HG03060 (cell line): ENCODE measurements around the gene EVC.
"Not testable (repeated sequence)": the region's sequence is repeated elsewhere in the genome, so short reads cannot be mapped to it uniquely, and the experiment has no call there.

Source experiments
- ATAC-seq: cut with Tn5 transposase; IDR thresholded peaks from one replicate; pipeline ENCODE4 v1.9.1; 2021; ENCODE audit warnings: low read depth, moderate number of reproducible peaks; ENCODE audit not compliant: unreplicated experiment

The EVC gene

DNA sequence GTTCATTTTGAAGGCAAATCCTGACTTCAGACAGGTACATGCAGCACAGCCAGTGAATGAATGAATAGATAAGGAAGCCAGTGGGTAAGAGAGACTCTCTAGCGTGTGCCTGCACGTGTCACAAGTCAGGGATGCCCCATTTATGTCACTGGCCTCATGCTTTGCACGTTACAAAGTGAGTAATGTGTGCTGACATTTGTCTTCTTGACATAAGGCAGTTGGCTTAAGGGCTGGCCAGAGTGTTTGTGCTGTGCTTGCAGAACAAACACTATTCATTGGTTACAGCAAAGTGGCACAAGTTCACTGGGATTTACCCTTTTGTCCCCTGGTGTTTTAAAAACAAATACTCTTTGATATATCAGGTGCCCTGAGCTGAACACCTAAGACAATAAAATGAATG is 125.9 kb downstream of the EVC start:
- no peak for ATAC-seq

DNA sequence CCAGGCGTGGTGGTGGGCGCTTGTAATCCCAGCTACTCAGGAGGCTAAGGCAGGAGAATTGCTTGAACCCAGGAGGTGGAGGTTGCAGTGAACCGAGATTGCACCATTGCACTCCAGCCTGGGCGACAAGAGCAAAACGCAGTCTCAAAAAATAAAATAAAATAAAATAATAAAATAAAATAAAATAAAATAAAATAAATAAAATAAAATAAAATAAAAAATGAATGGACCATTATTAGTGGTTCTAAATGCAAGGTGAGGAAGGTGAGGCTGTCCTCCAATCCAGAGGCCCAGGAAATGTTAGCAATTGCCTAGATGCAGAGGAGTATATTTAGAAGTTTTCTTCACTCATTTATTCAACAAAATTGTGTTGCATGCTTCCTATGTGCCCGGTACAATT is 126.5 kb downstream of the EVC start:
- not testable (repeated sequence) for ATAC-seq

DNA sequence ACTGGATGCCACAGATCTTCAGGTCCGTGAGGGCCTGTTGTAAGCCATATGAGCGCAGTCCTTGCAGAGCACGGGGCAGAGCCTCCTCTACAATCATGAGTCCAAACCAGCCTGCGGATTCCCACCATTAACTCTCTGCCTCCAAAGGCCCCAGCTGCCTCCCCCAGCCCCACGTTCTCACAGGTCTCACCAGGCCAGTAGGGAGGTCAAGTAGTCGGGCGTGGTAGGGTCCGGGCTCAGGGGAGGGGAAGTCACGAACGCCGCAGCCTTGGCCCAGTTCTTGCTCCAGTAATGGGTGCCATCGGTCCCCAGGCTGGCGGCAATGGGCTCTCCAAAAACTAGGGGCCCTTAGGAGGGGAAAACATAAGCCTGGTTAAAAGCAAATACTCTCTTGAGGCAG is 128.3 kb downstream of the EVC start:
- no peak for ATAC-seq

DNA sequence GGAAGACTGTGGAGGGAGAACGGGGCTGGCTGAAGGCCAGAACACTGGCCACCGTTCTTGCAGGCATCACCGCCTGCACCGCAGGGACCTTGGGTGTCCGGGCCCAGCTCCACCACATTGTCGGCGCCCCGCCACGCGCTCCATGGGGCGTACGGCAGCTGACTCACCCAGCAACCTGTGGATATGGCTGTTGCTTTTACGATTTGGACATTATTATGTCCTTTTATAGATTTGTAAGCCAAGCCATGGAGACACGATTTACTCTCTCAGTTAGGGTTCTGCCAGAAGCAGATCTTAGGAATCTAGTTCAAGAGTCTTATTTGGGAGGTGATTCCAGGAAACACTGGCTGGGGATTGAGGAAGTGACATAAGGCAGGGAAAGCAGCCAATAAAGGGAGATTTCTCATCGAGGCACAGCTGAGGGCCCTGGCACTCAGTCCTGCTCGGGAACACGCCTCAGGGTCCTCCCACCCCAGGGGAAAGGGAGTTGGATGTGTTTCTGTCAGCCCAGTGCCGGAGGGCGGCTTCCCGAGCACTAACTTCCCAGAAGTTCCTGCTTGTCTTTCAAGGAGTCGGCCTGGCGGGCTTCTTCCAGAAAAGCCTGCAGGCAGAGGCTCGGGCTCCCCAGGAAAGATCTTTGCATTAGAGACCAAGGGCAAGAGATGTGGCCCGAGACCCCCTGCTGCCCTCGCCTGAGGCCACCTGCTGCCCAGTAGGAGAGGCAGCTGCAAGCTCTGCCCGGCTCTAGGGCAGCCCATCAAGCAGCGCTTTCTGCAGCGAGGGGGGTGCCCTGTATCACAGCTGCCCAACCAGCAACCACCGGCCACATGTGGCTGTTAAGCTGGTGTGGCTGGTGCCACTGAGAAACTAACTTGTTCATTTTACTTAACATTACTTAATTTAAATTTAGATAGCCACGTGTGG is 129.0 kb downstream of the EVC start:
- no peak for ATAC-seq

DNA sequence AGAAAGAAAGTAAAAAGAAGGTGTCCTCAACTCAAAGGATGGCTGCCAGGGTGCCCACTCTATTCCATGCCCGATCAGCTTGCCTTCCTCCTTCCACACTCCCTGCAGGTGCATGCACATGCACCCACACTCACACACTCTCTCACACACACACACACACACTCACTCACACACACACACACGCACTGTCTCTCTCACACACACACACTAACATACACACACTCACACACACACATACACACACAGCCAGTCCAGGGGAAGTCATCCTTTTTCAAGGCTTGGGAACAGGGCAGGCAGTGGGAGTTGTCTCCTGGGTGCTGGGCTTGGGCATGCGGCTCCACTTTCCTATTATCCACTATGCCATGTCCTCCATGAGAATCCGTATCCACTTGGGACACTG is 131.5 kb downstream of the EVC start:
- ATAC-seq: no peak

DNA sequence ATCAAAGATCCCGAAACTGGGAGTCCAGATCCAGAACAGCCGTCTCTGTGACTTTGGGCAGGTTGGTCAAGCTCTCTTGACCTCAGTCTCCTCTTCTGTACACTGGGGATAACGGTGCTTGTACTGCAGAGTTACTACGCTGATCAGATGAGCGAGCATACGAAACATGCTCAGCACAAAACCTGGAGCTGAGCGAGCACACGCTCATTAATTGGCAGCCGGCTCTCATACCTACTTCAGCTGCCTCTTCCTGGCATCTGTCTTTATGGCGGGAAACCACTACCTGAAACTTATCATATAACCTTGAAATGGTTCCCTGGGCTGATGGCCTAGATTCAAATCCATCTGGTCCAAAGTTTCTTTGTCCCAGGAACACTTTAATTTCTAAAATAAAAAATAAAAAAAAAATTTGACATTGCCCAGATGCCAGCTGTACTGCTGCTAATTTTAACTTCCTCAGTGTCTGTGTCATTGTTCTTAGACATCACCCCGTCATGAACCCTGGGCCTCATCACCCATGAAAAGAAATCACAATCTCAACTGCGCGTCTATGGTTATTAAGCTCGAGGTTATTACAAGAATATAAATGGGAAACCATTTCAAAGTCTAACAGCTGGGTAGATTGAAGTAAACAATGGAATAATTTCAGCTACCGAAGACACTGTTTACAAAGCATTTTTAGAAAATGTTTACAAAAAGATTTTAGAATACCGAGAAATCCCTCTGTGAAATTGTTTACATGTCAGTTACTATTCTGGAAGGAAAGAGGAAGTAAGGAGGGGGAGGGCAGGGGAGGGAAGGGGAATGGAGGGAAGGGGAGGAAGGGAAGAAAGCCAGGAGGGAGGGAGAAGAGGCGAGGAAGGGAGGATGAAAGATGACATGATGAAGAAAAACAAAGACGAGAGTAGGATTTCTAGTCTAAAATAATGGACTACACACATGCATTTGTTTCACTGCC is 132.9 kb downstream of the EVC start:
- no peak for ATAC-seq

DNA sequence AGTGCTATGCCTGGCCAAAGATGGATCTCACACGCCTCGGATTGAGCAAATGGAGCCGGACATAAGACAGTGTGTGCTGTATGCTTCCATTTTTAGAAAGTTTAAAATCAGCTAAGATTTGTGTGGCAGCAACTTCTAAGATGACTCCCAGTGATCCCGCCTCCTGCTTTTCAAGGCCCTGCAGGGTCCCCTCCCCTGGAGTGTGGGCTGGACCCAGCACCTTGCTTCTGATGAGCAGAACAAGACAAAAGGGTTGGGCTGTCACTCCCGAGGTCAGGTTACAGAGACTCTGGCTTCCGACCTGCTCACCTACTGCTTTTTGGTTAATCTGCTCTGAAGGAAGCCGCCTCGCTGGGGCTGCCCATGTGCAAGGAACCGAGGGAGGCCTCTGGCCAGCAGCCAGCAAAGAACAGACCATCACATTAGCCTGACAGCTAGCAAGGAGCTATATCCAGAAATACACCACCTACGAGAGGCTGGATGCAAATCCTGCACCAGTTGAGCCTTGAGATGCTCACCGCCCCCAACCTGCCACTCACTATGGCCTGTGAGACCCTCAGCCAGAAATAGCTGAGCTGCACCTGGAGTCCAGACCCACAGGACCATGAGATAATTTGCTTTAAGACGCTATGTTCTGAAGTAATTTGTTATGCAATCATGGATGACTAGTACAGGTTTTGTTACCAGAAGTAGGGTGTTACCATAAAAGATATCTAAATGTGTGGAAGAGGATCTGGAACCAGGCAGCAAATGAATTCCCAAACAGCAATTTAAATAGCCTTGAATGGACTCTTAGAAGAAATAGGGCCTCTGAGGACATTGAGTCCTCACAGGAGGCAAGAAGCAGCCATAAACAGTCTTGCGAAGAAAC is 134.3 kb downstream of the EVC start:
- ATAC-seq: no peak

DNA sequence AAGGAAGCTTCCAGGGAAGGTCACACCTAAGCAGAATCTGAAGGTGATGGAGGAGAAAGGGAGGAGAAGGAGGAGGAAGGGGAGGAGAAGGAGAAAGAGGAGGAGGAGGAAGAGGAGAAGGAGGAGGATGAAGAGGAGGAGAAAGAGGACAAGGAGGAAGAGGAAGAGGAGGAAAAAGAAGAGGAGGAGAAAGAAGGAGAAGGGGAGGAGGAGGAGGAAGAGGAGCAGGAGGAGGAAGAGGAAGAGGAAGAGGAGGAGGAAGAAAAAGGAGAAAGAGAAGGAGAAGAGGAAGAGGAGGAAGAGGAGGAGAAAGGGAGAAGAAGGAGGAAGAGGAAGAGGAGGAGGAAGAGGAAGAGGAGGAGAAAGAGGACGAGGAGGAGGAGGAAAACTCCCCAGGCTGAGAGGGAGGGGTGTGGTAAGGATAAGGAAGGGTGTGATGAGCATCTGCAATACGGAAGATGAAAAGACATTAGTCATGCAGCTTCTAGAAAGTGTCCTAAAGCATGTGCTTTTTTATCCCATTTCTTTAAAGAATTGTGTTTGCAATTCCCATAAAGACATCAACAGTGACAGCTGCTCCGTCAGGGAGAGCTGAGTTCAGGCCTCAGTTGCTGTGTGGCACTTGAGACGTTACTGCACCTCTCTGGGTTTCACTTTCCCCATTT is 140.8 kb downstream of the EVC start:
- ATAC-seq: no peak

DNA sequence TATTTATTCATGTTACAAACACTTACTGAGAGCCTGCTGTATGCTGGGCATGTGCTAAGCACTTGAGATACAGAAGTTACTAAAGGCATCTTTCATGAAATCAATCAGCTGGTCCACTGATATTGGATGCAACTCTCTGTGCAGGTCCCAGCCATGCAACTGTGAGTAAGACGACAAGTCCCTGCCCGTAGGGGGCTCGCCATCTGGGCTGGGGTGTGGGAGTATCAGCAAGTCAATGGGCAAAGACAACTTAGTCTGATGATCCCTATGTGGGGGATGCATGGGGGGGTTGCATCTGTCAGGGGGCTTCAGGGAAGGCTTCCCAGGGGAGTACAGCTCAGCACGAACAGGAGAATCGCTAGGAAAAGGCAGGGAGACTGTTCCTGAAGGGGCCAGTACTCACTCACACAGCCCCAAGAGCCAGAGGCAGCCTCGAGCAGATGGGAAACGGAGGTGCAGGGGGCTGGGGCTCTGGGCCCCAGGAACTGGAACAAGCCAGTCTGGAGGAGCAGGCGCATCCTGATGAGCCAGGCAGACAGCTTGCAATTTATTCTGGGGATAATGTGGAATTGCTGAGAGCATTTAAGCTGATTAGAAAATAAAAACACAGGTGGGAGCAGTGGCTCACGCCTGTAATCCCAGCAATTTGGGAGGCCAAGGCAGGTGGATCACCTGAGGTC is 141.7 kb downstream of the EVC start:
- ATAC-seq: no peak

DNA sequence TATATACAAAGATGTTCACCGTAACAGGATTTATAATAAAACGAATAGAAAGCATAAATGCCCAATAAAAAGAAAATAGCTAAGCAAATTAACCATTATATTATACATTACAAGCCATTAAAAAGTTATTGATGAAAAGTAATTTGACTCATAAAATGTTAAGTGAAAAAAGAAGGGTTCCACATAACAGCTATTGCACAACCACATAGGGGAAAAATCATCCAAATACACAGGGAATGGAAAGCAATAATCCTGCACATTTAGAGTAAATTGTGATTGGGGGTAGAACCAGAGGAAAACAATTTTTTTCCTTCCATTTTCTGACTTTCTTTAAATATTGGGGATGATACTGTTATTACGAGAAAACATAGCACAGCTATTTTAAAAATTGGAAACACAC is 143.9 kb downstream of the EVC start:
- no peak for ATAC-seq

DNA sequence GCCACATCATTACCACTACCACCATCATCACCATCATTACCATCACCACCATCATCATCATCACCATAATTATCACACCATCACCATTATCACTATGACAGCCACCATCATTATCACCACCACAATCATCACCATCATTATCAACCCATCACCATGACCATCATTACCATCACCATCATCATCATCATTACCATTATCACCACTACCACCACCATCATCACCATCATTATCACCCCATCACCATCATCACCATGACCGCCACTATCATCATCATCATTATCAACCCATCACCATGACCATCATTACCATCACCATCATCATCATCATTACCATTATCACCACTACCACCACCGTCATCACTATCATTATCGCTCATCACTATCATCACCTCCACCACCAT is 145.4 kb downstream of the EVC start:
- ATAC-seq: not testable (repeated sequence)

DNA sequence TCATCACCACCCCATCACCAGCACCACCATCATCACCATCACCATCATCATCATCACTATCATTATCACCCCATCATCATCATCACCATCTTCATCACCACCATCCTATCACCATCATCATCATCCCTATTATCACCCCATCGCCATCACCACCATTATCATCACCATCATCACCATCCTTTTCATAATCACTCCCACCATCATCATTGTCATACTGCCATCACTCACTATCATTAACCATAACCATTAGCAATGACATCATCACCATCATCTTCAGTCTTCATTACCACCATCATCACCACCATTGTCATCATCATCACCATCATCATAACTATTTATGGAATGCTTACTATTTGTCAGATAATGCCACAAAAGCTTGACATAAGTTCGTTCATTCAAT is 146.2 kb downstream of the EVC start:
- ATAC-seq: no peak

DNA sequence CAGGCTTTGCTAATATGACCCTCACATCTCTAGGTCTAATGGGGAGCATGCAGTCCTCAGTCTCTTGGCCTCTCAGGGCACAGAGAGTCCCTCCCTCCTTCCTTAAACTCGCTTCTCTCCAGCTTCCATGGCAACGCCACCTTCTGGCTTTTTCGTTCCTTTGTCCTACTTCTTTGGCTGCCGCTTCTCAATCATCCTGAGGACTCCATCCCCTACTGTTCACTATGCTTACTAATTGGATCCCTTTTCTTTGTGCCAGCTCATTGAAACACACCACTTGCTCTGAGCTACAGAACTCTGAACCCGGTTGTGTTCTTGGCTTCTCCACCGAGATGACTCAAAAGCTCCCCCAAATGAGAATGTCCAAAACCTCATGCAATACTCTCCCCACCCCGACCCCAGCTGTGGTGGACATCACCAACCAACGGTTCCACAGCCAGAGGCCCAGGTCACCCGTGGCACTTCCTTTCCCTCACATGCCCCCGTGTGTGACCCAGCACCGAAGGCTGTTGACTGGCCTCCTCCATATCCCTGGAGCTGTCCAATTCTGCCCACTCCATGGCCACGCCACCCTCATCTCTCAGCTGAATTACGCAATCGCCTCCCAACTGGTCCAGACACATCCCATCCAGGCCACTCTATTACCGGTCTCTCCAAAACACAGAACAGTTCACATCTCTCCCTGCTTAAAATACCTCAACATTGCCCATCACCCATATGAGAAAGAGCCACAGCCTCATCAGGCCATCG is 147.2 kb downstream of the EVC start:
- no peak for ATAC-seq

DNA sequence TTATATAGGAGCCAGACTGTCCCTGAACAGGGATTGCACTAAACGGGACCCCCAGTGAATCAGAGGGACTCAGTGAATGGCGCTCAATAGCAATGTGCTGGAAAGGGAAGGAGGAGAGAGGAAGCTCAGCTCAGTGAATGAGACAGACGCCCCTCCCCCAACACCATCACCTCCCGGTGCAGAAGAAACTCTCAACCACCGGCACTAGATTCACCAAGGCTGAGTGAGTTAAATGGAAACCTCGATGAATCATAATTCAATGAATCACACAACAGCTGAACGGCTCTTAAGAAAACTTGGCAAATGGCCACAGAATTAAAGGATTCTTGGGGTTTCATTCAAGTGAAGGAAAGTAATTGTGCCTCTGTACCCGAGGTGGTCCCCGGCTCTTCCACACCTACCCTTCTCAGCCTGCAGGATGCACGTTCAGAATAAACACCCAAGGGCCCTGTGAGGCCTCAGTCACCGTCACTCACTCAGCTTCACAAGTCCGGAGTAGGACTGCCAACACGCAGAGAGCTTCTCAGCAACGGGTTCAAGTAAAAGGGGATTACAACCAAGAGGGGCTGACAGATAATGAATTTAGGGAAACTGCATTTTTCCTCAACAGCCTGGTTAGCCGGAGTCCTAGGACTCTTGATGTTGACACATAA is 152.6 kb downstream of the EVC start:
- no peak for ATAC-seq
